H1 (cell line): ENCODE data around the gene PPP4R1. TPM values are rescaled to one million over a fixed set of nuclear protein-coding genes. Genes with fewer than 3 reads are reported as not detected.

Source experiments
- ATF2 ChIP-seq: IDR thresholded peaks from 2 replicates; pipeline ENCODE4 v1.6.1; 2012; ENCODE audit warnings: low read length, inconsistent platforms
- CTBP2 ChIP-seq: IDR thresholded peaks from 2 replicates; pipeline ENCODE4 v1.7.0; 2011; ENCODE audit warnings: borderline replicate concordance, mild to moderate bottlenecking, moderate library complexity, mixed read lengths, low read length; ENCODE audit not compliant: insufficient read depth, insufficient read length
- KDM1A ChIP-seq: fragments of 200-600, 300-600 bp; sonication (generic); IDR thresholded peaks from 2 replicates; pipeline ENCODE4 v1.7.1; 2016; ENCODE audit warnings: mild to moderate bottlenecking, low read length, borderline replicate concordance
- POLR2AphosphoS5 ChIP-seq: IDR thresholded peaks from 2 replicates; pipeline ENCODE4 v1.6.1; 2011; ENCODE audit warnings: low read depth, low read length
- RBBP5 ChIP-seq: IDR thresholded peaks from 2 replicates; pipeline ENCODE4 v1.7.1; 2012; ENCODE audit warnings: low read depth, mild to moderate bottlenecking, inconsistent platforms, low read length, moderate library complexity, borderline replicate concordance
- SAP30 ChIP-seq: fragments of 300-600 bp; sonication (generic); IDR thresholded peaks from 2 replicates; pipeline ENCODE4 v1.7.1; 2012; ENCODE audit warnings: low read length, moderate library complexity, mild to moderate bottlenecking, inconsistent platforms; ENCODE audit not compliant: insufficient read depth, insufficient replicate concordance
- TAF1 ChIP-seq: IDR thresholded peaks from 2 replicates; pipeline ENCODE4 v1.6.1; 2011; ENCODE audit warnings: mild to moderate bottlenecking, low read depth, low read length
- polyA plus RNA-seq, 7 experiments: library from polyadenylated mRNA; depleted of rRNA in 3 of 7; stranded (reverse) in 5 of 7; unstranded in 2 of 7; fragments of >200 nt in 5 of 7; fragments of 200-250 nt in 2 of 7; gene quantifications; 1 replicate in 5 of 7; 2 replicates in 1 of 7; 4 replicates in 1 of 7; pipeline versions ENCODE4 v1.2.1 to v1.2.3, GENCODE V29; 2011 to 2013; ENCODE audit warnings: missing spikeins in 2 of 7, mixed read lengths in 2 of 7
- total RNA-seq: library from RNA; stranded (reverse); fragmentation: NEBNext Ultra II Directional; extraction: Animal tissue kit (Norgen Biotek cat#: 25700); gene quantifications from 2 replicates; pipeline ENCODE4 v1.2.1, GENCODE V29; 2021

PPP4R1 gene
- total and polyA plus RNA-seq, 2 of the 8 experiments (the other 6 are each of a cell fraction or from before 2014, with no cell fraction given) = 67.4 to 96.1 TPM

GRCh38 chr18:9571546-9571945 is 42.8 kb downstream of the PPP4R1 start (continued):
- TF ChIP-seq SAP30 (no peak), CTBP2 (no peak), TAF1 (no peak), POLR2AphosphoS5 (no peak), RBBP5 (no peak), ATF2 (no peak), KDM1A (no peak)
